AG10803 (cell line): ENCODE data around the gene DLG5.
"Not testable (repeated sequence)": the region's sequence is repeated elsewhere in the genome, so short reads cannot be mapped to it uniquely, and the experiment has no call there.

ENCODE experiments used
- DNase-seq: peaks from one replicate; pipeline ENCODE4 v3.0.0; 2010; ENCODE audit warnings: low read depth
- H3K4me3 ChIP-seq: 2 replicates; pipeline ENCODE4 v1.5.1; 2011; ENCODE audit warnings: mild to moderate bottlenecking, low read length, control low read depth
- TF ChIP-seq, protein P1 (sequence below): conservative IDR thresholded peaks from 2 replicates; pipeline ENCODE4 v1.5.1; 2011; ENCODE audit warnings: mild to moderate bottlenecking, low read length, control low read depth, inconsistent platforms

Gene DLG5

DNA sequence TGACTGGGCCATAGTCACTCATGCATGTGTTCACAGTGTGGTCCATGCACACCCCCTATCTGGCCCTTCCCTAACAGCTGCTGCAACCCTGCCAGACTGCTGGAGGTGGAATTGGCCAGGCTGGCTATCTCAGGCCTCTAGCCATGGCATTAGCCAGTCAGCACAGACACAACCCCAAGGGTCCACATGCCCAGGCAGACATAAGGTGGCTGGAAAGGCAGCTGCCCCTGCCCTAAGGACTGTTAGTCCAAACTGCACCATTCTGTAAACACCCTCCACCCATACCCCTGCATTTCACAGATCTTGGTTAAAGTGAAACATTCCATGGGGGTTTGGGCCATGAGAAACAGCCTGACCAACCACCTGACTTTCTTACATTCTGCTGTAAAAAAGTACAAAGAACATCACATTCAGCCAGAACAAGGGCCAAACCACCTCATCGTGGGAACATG is 151.6 kb downstream of the DLG5 start:
- TF ChIP-seq, protein P1, sequence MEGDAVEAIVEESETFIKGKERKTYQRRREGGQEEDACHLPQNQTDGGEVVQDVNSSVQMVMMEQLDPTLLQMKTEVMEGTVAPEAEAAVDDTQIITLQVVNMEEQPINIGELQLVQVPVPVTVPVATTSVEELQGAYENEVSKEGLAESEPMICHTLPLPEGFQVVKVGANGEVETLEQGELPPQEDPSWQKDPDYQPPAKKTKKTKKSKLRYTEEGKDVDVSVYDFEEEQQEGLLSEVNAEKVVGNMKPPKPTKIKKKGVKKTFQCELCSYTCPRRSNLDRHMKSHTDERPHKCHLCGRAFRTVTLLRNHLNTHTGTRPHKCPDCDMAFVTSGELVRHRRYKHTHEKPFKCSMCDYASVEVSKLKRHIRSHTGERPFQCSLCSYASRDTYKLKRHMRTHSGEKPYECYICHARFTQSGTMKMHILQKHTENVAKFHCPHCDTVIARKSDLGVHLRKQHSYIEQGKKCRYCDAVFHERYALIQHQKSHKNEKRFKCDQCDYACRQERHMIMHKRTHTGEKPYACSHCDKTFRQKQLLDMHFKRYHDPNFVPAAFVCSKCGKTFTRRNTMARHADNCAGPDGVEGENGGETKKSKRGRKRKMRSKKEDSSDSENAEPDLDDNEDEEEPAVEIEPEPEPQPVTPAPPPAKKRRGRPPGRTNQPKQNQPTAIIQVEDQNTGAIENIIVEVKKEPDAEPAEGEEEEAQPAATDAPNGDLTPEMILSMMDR, result no peak
- H3K4me3 ChIP-seq, result no peak overlapping the region

GRCh38 chr10:77773631-77774426 is 152.7 kb downstream of the DLG5 start:
- H3K4me3 ChIP-seq, result no peak overlapping the region
- TF ChIP-seq, protein P1, result no peak
- DNase-seq, result no peak

More for the DNA sequence above, 151.6 kb downstream of the DLG5 start:
- no peak for DNase-seq

- DNase-seq, H3K4me3 ChIP-seq: not testable (repeated sequence)
Measured at GRCh38 chr10:77772852-77773600, 153.5 kb downstream of the DLG5 start.

- no peak for DNase-seq
- no peak overlapping the region for H3K4me3 ChIP-seq
- TF ChIP-seq, protein P1, result no peak
Measured at GRCh38 chr10:77771851-77772250, 154.7 kb downstream of the DLG5 start.

DNA sequence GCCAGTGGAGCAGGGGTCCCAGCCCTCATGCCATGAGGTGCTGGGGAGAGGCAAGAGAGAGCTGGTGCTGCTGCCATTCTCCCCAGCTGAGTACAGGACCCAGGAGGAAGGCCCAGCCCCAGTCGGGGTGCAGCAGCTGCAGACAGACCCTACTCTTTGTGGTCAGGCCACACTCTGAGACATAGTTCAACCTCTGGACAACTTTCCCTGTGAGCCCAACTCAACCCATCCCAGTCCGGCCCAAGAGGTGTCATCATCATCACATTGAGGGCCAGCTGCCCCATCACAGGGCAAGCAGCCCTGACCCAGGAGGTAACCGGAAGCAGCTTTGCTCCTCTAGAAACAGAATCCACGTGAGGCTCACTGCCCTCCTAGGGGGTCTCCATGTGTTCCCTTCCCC is 155.1 kb downstream of the DLG5 start:
- H3K4me3 ChIP-seq, result no peak overlapping the region
- TF ChIP-seq, protein P1, result no peak
- no peak for DNase-seq

DNA sequence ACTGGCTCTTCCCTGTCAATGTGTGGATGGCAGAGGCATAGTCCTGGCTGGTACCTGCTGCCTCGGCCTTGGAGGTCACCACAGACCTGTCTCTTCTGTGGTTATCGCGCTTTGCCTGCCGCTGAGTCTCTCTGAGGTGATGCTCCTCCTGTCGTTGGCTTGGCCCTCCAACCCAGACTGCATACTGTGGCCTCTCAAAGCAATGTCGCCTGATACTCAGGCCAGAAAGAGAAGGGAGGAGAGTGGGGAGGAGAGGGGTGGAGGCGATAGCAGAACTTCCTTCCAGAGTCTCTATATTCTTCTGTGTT is 155.7 kb downstream of the DLG5 start:
- DNase-seq, result no peak
- TF ChIP-seq, protein P1, result no peak
- H3K4me3 ChIP-seq, result no peak overlapping the region

GRCh38 chr10:77770081-77770867 is 156.3 kb downstream of the DLG5 start:
- no peak overlapping the region for H3K4me3 ChIP-seq
- TF ChIP-seq, protein P1, result no peak
- DNase-seq, result no peak
